ENCODE data around the gene MMP20. TPM values are rescaled to one million over a fixed set of nuclear protein-coding genes. Genes with fewer than 3 reads are reported as not detected.
A peak's percentile ranks its signal among the peaks of the same experiment; 100 is the strongest.

Gene MMP20
- total and polyA plus RNA-seq, 5 donors: not detected

DNA sequence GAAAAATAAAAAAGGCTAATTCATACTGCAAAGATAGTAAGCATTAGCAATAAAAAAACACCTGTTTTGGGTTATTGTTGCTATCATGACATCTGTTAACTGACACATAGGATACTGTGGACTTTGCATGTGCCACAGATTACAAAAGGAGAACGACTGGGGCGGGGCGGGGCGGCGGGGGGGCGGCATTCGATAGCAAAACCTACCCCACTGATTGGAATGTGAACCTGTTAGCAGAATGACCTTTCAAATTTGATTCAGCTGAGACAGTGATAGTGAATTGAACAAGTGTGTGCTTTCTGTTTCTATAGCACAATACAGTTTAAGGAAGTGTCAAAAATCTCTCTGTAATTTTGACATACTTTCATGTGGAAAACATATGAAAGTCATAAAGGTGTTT lies 14.9 kb downstream of the MMP20 start:
- Histone ChIP-seq H3K4me3 (ENCODE audit: low read length) (no peak overlapping the region), H3K9me3 (ENCODE audit: control insufficient read depth, low read length) (no peaks in the 10 kb centered on the region), H3K27me3 (ENCODE audit: control insufficient read depth, insufficient read depth) (no peaks in the 10 kb centered on the region), H3K4me1 (ENCODE audit: control insufficient read depth, insufficient read depth, low read length) (no peaks in the 10 kb centered on the region), H3K27ac (ENCODE audit: low read length) (no peak overlapping the region)
- DNase-seq (no peak), ATAC-seq (no peak)
- WGBS: 71% methylated on average over 7 of the region's 7 CpGs
- intact Hi-C loops (cut with DNase I): loop anchor here in 1 of 4 donors (5.0 kb wide), 1 partner anchor 323 kb away; no protein-coding TSS in a partner anchor

DNA sequence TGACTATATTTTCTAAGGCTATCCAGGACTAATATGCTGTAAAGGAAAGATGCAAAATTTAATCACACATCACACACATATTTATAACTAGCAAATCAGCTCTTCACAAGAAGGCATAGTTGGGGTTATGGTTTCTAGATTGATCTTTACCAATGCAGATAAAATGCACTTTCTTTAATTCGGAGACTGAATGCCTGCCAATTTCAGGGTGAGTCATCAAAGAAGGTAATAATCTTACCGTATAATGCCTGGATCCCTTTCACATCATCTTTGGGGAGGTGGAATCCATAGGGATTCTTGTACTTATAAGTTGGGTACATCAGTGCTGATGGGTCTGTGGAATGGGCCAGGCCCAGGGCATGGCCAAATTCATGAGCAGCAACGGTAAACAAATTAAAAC lies 16.4 kb downstream of the MMP20 start:
- WGBS: 82% methylated on average over 3 of the region's 3 CpGs
- H3K9me3 ChIP-seq (ENCODE audit: control insufficient read depth, low read length): no peaks in the 10 kb centered on the region
- H3K27me3 ChIP-seq (ENCODE audit: control insufficient read depth, insufficient read depth): no peaks in the 10 kb centered on the region
- no peak overlapping the region for H3K27ac ChIP-seq (ENCODE audit: low read length)
- intact Hi-C loops (cut with DNase I): loop anchor here in 2 of 4 donors (10.0 kb wide), 1 partner anchor 264 kb away; the partner anchor contains the start of gene BIRC2 (in 2 of the 2)
- no peak for DNase-seq
- no peak for ATAC-seq
- H3K4me3 ChIP-seq (ENCODE audit: low read length): no peak overlapping the region
- no peaks in the 10 kb centered on the region for H3K4me1 ChIP-seq (ENCODE audit: control insufficient read depth, insufficient read depth, low read length)

DNA sequence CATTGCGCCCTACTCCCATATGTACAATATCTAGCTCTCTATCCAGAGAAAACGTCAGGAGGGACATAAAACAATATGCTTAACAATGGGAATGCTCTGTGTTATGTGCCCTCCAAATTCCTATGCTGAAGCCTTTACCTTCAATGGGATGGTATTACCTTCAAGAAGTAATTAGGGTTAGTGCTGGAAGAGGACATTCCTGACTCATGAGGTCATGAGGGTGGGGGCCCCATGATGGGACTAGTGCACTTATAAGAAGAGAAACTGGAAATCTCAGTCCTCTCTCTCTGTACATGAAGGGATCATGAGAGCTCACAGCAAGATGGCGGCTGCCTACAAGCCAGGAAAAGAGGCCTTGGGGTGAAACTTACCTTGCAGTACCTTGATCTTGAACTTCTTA lies 20.3 kb downstream of the MMP20 start:
- H3K27ac ChIP-seq (ENCODE audit: low read length): no peak overlapping the region
- intact Hi-C loops (cut with DNase I): loop anchor here in 2 of 4 donors (10.0 kb wide), 1 partner anchor 260 kb away; the partner anchor contains the start of gene BIRC2 (in 2 of the 2)
- H3K4me3 ChIP-seq (ENCODE audit: low read length): no peak overlapping the region
- H3K27me3 ChIP-seq (ENCODE audit: control insufficient read depth, insufficient read depth): no peaks in the 10 kb centered on the region
- H3K9me3 ChIP-seq (ENCODE audit: control insufficient read depth, low read length): no peaks in the 10 kb centered on the region
- peaks cover 2% of the 10 kb centered on the region for H3K4me1 ChIP-seq (ENCODE audit: control insufficient read depth, insufficient read depth, low read length)
- ATAC-seq (no peak), DNase-seq (no peak)
- WGBS: 78% methylated on average over 3 of the region's 3 CpGs

DNA sequence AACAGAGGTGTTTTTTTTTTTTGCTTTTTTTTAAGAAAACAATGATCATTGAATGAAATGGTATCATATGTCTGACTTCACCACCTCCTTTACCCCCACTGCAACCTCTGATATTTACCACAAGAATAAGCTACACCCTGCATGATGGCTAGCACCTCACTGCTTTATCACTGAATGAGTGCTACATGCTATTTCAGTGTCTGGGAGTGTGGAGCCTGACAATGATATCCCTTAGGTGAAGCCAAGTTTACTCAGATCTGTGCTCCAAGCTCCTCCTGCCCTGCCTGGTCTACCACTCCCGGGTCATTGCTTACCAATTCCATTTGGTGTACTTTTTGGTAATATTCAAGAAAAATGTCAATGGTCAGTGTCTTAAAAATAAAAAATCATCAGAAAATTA lies 21.1 kb downstream of the MMP20 start:
- 60% methylated on average over 1 of the region's 1 CpG for WGBS
- intact Hi-C loops (cut with DNase I): loop anchor here in 2 of 4 donors (10.0 kb wide), 1 partner anchor 259 kb away; the partner anchor contains the start of gene BIRC2 (in 2 of the 2)
- ATAC-seq: peak; percentile 87
- Histone ChIP-seq H3K27me3 (ENCODE audit: control insufficient read depth, insufficient read depth) (no peaks in the 10 kb centered on the region), H3K4me1 (ENCODE audit: control insufficient read depth, insufficient read depth, low read length) (peaks cover 2% of the 10 kb centered on the region), H3K4me3 (ENCODE audit: low read length) (no peak overlapping the region), H3K27ac (ENCODE audit: low read length) (no peak overlapping the region), H3K9me3 (ENCODE audit: control insufficient read depth, low read length) (no peaks in the 10 kb centered on the region)
- no peak for DNase-seq

DNA sequence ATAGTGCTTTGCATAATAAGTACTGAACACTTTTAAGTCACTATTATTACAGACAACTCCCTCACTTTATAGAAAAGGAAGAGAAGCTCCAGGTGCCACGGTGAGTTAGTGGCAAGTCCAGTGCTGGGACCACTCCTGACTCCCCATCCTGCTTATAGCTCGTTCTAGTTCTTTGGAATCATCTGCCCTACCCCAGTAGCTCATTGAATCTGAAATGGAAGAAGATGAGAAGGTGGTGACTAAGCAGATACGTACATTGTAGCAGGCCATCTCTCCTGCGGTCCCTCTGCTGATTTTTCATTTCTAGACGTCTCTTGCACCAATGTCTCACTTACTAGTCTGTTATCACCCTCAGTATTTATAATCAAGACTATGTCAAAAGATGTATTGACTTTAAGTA lies 21.6 kb downstream of the MMP20 start:
- intact Hi-C loops (cut with DNase I): loop anchor here in 2 of 4 donors (10.0 kb wide), 1 partner anchor 259 kb away; the partner anchor contains the start of gene BIRC2 (in 2 of the 2)
- DNase-seq (no peak), ATAC-seq (no peak)
- Histone ChIP-seq H3K27ac (ENCODE audit: low read length) (peak overlapping the region; percentile 79), H3K4me1 (ENCODE audit: control insufficient read depth, insufficient read depth, low read length) (peaks cover 2% of the 10 kb centered on the region), H3K4me3 (ENCODE audit: low read length) (no peak overlapping the region), H3K27me3 (ENCODE audit: control insufficient read depth, insufficient read depth) (no peaks in the 10 kb centered on the region), H3K9me3 (ENCODE audit: control insufficient read depth, low read length) (no peaks in the 10 kb centered on the region)
- WGBS: 35% methylated on average over 5 of the region's 5 CpGs

DNA sequence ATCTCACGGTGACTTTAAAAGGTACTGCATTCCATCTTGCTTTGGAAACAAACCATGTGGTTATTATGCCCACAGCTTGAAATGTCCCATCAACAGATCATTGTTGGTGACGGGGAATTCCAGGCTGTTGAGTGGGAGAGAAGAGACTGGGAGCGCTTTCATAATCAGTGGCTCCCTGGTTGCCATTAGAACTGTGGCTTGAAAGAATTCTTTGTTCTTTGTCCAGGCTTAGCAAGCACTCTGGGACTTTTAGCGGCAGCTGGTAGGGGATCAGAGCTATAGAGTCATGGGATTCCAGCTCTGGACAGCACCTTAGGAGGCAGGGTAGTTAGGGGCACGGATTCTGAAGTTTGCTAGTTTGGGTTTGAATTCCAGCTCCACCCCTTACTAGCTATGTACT lies 22.0 kb downstream of the MMP20 start:
- ATAC-seq (peak; percentile 87 to 89), DNase-seq (peak in 1 of 3 donors; percentile 47)
- H3K4me1 ChIP-seq (ENCODE audit: control insufficient read depth, insufficient read depth, low read length): peaks cover 2% of the 10 kb centered on the region
- intact Hi-C loops (cut with DNase I): loop anchor here in 2 of 4 donors (10.0 kb wide), 1 partner anchor 258 kb away; the partner anchor contains the start of gene BIRC2 (in 2 of the 2)
- H3K9me3 ChIP-seq (ENCODE audit: control insufficient read depth, low read length): no peaks in the 10 kb centered on the region
- H3K27me3 ChIP-seq (ENCODE audit: control insufficient read depth, insufficient read depth): no peaks in the 10 kb centered on the region
- H3K4me3 ChIP-seq (ENCODE audit: low read length): no peak overlapping the region
- H3K27ac ChIP-seq (ENCODE audit: low read length): peak overlapping the region; percentile 79
- WGBS: 40% methylated on average over 5 of the region's 5 CpGs

DNA sequence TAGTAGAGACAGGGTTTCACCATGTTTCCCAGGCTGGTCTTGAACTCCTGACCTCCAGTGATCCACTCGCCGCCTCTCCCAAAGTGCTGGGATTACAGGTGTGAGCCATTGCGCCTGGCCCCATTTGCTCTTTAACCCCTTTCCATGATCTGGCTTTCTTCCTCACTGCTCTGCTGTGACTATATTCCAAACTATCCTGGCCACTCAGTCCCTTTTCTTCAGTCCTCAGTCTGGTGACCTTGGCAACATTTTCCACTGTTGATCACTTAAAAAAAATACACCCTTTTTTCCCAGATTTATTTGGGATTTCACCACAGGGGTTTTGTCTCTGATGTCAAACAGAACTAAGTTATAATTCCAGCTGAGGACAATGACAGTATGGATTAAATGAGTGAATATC lies 24.5 kb downstream of the MMP20 start:
- Histone ChIP-seq H3K4me3 (ENCODE audit: low read length) (no peak overlapping the region), H3K27ac (ENCODE audit: low read length) (no peak overlapping the region), H3K9me3 (ENCODE audit: control insufficient read depth, low read length) (no peaks in the 10 kb centered on the region), H3K4me1 (ENCODE audit: control insufficient read depth, insufficient read depth, low read length) (peaks cover 2% of the 10 kb centered on the region), H3K27me3 (ENCODE audit: control insufficient read depth, insufficient read depth) (no peaks in the 10 kb centered on the region)
- DNase-seq: no peak
- intact Hi-C loops (cut with DNase I): loop anchor here in 2 of 4 donors (10.0 kb wide), 1 partner anchor 256 kb away; the partner anchor contains the start of gene BIRC2 (in 2 of the 2)
- ATAC-seq: no peak
- 87% methylated on average over 3 of the region's 3 CpGs for WGBS

DNA sequence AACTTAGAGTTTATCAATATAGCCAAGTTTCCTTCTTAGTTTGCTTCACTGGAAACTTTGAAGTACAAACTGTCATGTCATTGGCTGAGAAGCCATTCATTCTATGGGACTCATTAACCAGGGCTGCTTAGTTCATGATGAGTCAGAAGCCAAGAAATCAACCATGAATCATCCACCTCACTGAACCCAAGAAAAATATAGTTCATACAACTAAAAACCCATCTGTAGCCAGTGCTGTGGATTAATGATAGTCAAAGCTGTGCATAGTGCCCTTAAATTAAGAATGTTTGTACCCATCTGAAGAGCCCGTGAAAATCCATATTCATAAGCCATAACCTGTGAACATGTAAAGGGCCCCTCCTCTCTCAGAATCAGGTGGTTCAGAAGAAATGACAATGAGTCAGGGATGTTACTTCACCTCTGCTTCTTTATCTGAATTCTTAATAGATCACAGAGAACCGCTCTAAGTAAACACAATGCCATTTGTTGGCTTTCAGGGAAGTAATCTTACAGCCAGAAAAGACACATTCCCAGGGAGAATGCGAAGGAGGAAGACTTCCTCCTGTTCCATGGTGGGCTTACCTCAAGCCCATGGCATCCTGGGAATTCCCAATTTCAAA lies 25.4 kb downstream of the MMP20 start:
- H3K27me3 ChIP-seq (ENCODE audit: control insufficient read depth, insufficient read depth): no peaks in the 10 kb centered on the region
- peaks cover 2% of the 10 kb centered on the region for H3K4me1 ChIP-seq (ENCODE audit: control insufficient read depth, insufficient read depth, low read length)
- no peak overlapping the region for H3K4me3 ChIP-seq (ENCODE audit: low read length)
- ATAC-seq (peak in 1 of 2 donors; percentile 61), DNase-seq (no peak)
- 55% methylated on average over 3 of the region's 3 CpGs for WGBS
- no peak overlapping the region for H3K27ac ChIP-seq (ENCODE audit: low read length)
- intact Hi-C loops (cut with DNase I): loop anchor here in 2 of 4 donors (10.0 kb wide), 1 partner anchor 255 kb away; the partner anchor contains the start of gene BIRC2 (in 2 of the 2)
- H3K9me3 ChIP-seq (ENCODE audit: control insufficient read depth, low read length): no peaks in the 10 kb centered on the region

DNA sequence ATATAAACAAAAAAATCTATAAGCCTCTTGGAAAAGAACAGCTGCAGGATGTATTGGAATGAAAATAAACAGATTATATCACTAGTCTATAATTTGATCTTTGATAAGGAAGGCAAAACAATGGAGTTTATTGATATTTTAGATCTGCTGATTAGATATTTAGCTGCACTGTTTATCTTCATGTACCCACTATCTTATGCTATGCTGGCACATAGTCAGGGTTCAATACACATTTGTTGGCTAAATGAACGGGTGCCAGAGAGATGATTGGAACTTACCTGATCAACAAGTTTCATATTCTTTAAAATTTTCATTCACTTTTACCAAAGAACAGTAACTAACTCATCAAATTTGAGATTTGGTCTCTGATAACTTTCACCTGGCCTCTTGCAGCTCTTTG lies 26.9 kb downstream of the MMP20 start:
- 82% methylated on average over 1 of the region's 1 CpG for WGBS
- no peaks in the 10 kb centered on the region for H3K4me1 ChIP-seq (ENCODE audit: control insufficient read depth, insufficient read depth, low read length)
- intact Hi-C loops (cut with DNase I): no loop called here
- H3K27me3 ChIP-seq (ENCODE audit: control insufficient read depth, insufficient read depth): no peaks in the 10 kb centered on the region
- DNase-seq: no peak
- no peak overlapping the region for H3K27ac ChIP-seq (ENCODE audit: low read length)
- ATAC-seq: no peak
- H3K9me3 ChIP-seq (ENCODE audit: control insufficient read depth, low read length): no peaks in the 10 kb centered on the region
- no peak overlapping the region for H3K4me3 ChIP-seq (ENCODE audit: low read length)

DNA sequence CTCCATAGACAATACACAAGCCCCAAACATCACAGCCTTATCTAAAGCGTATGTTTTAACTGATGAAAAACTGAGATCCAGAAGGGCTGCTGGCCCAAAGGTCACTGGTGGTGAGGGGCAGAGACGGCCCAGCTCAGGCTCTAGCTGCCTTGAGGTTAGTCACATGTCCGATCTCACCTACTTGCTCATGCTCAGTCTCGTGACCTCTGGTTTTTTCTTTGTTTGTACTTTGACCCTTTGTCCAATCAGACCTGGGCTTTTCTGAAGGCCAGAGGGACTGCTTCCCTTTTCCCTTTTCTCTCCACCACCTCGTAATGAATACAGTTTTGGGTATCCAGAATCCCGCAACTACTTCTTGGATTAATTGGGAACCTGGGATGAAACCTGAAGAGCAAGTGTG lies 28.6 kb downstream of the MMP20 start:
- H3K4me3 ChIP-seq (ENCODE audit: low read length): no peak overlapping the region
- no peak overlapping the region for H3K27ac ChIP-seq (ENCODE audit: low read length)
- H3K4me1 ChIP-seq (ENCODE audit: control insufficient read depth, insufficient read depth, low read length): no peaks in the 10 kb centered on the region
- H3K27me3 ChIP-seq (ENCODE audit: control insufficient read depth, insufficient read depth): no peaks in the 10 kb centered on the region
- H3K9me3 ChIP-seq (ENCODE audit: control insufficient read depth, low read length): no peaks in the 10 kb centered on the region
- intact Hi-C loops (cut with DNase I): no loop called here
- ATAC-seq: no peak
- WGBS: 78% methylated on average over 6 of the region's 6 CpGs
- DNase-seq: no peak

DNA sequence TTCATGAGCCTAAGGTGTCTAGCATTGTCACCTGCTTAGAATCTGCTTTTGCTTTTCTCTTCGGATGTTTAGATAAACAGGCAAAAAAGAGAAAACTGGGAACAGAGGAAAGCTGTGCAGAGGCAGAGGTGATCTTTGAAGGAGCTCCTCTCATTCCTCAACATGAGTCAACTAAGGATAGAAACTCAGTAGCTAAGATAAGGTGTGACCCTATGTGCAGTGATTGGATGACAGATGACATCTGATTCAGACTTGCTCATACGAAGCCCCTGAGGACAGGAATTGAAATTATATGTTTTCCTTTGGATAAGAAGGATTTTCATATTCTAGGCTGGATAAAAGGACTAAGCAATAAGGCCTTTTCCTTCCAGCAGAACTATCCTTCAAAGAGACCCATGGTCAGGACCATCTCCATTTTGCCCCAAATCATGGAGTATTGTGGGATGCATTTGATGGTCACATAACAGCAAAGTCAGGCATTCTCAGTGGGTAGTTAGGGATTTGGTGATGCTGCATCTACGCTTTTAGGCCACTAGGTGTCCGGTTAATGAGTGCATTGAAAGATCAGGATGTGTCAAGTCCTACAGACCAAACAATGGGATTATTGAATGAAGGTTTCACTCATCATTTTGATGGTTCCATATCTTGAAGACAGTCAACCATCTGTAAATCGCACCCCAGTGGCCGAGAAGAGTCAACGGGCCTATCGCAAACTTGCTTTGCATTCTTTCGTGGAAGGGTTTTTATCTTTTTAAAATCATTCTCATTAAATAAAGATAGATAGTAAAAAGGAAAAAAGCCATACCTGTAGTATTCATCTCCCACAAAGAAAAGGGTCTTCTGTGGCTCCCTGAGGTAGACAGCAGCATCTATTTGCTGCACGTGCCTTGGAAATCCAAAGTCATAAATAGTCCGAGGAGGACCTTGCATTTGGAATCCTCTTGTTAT lies 32.2 kb downstream of the MMP20 start:
- no peak for ATAC-seq
- no peak for DNase-seq
- no peaks in the 10 kb centered on the region for H3K9me3 ChIP-seq (ENCODE audit: control insufficient read depth, low read length)
- H3K27me3 ChIP-seq (ENCODE audit: control insufficient read depth, insufficient read depth): no peaks in the 10 kb centered on the region
- WGBS: 73% methylated on average over 11 of the region's 11 CpGs
- no peaks in the 10 kb centered on the region for H3K4me1 ChIP-seq (ENCODE audit: control insufficient read depth, insufficient read depth, low read length)
- H3K27ac ChIP-seq (ENCODE audit: low read length): no peak overlapping the region
- intact Hi-C loops (cut with DNase I): no loop called here
- H3K4me3 ChIP-seq (ENCODE audit: low read length): no peak overlapping the region

Data from right cardiac atrium (tissue), 5 donors.